WTC11 (cell line): ENCODE results near the gene STOX2. TPM values are rescaled to one million over a fixed set of nuclear protein-coding genes. Genes with fewer than 3 reads are reported as not detected.

ENCODE experiments used
- ATAC-seq: fragments of 200-7000 bp; cut with Tn5 transposase; 2 replicates; pipeline ENCODE4 v1.10.0; 2021; ENCODE audit warnings: mild to moderate bottlenecking, moderate library complexity
- CTCF ChIA-PET: fragments of 300-600 bp; sonication (Branson Sonifier 250); formaldehyde crosslinking; loops from one replicate; lab custom pipeline; 2021; ENCODE audit warnings: antibody characterized with exemption; lab: Charles Lee
- POLR2A ChIA-PET: fragments of 350-600 bp; sonication (Branson Sonifier 250); formaldehyde crosslinking; loops from one replicate; lab custom pipeline; 2021; ENCODE audit warnings: antibody characterized with exemption; lab: Charles Lee
- DNase-seq: peaks from one replicate; pipeline ENCODE4 v3.0.0; 2021; ENCODE audit warnings: low spot score
- H3K27ac Mint-ChIP-seq: 2 replicates; pipeline ENCODE4 v1.8.0; 2021; ENCODE audit warnings: mixed read lengths
- H3K27me3 Mint-ChIP-seq: 2 replicates; pipeline ENCODE4 v1.8.0; 2021; ENCODE audit warnings: low read depth, mild to moderate bottlenecking, moderate library complexity, mixed read lengths
- H3K36me3 Mint-ChIP-seq: 2 replicates; pipeline ENCODE4 v1.8.0; 2021; ENCODE audit warnings: mixed read lengths
- H3K4me1 Mint-ChIP-seq: 2 replicates; pipeline ENCODE4 v1.8.0; 2022; ENCODE audit warnings: mixed read lengths
- H3K4me3 Mint-ChIP-seq: 2 replicates; pipeline ENCODE4 v1.8.0; 2021; ENCODE audit warnings: mild to moderate bottlenecking, moderate library complexity, mixed read lengths
- H3K9me3 Mint-ChIP-seq: 2 replicates; pipeline ENCODE4 v1.8.0; 2021; ENCODE audit warnings: mixed read lengths
- AR ChIP-seq: fragments of 250-450 bp; sonication (Bioruptor Pico); IDR thresholded peaks from 2 replicates; pipeline ENCODE4 v1.9.0; 2021; ENCODE audit warnings: mild to moderate bottlenecking
- JAZF1 ChIP-seq: fragments of 250-450 bp; sonication (Bioruptor Pico); IDR thresholded peaks from 2 replicates; pipeline ENCODE4 v1.9.0; 2021; ENCODE audit warnings: moderate library complexity, mild to moderate bottlenecking, inconsistent platforms
- MXD4 ChIP-seq: fragments of 250-450 bp; sonication (Bioruptor Pico); IDR thresholded peaks from 2 replicates; pipeline ENCODE4 v1.8.0; 2021; ENCODE audit warnings: mild to moderate bottlenecking, moderate library complexity, borderline replicate concordance
- MYBL2 ChIP-seq: sonication (generic); formaldehyde crosslinking; IDR thresholded peaks from 2 replicates; pipeline ENCODE4 v1.8.1; 2023; ENCODE audit warnings: mild to moderate bottlenecking, moderate library complexity, missing genetic modification reagents
- SOX15 ChIP-seq: fragments of 250-450 bp; sonication (Bioruptor Pico); IDR thresholded peaks from 2 replicates; pipeline ENCODE4 v1.9.0; 2021; ENCODE audit warnings: mild to moderate bottlenecking
- TP53 ChIP-seq: sonication (generic); formaldehyde crosslinking; IDR thresholded peaks from 2 replicates; pipeline ENCODE4 v1.8.1; 2023; ENCODE audit warnings: mild to moderate bottlenecking, missing genetic modification reagents
- ZNF263 ChIP-seq: sonication (generic); formaldehyde crosslinking; IDR thresholded peaks from 2 replicates; pipeline ENCODE4 v1.8.1; 2022; ENCODE audit warnings: low read depth, mild to moderate bottlenecking, moderate library complexity, missing genetic modification reagents
- ZNF512 ChIP-seq: sonication (generic); formaldehyde crosslinking; IDR thresholded peaks from 2 replicates; pipeline ENCODE4 v1.8.1; 2022; ENCODE audit warnings: missing genetic modification reagents, borderline replicate concordance
- ZNF532 ChIP-seq: fragments of 250-450 bp; sonication (Bioruptor Pico); IDR thresholded peaks from 2 replicates; pipeline ENCODE4 v1.9.0; 2021; ENCODE audit warnings: mild to moderate bottlenecking, borderline replicate concordance
- total RNA-seq: library from RNA; stranded (reverse); gene quantifications from 3 replicates; pipeline ENCODE4 v1.2.3, GENCODE V29; 2021
- TF ChIP-seq, protein P1 (sequence below): sonication (generic); formaldehyde crosslinking; IDR thresholded peaks from 2 replicates; pipeline ENCODE4 v1.8.0; 2023; ENCODE audit warnings: missing genetic modification reagents, mild to moderate bottlenecking, borderline replicate concordance
- TF ChIP-seq, protein P2 (sequence below): sonication (generic); formaldehyde crosslinking; IDR thresholded peaks from 2 replicates; pipeline ENCODE4 v1.8.0; 2023; ENCODE audit warnings: missing genetic modification reagents

The STOX2 gene
- total RNA-seq, 1 experiment from 2014 or later, result 31.6 TPM

DNA sequence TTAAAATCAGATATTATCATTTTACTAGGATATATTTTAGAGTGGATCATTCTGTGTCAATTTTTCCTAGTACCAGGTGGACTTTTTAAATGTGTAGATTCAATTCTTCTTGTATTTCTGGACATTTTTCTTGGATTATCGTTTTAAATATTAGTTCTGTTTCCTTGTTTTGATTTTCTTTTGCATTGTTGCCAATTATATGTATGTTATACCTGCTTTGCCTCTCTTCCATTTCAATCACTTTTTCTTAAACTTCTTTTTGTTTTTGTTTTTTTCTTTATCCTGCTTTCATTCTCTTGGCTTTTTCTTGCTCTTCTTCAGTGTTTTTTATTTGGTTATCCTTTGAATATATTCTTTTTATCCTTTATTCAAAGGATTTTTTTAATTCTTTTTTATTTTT is 141.0 kb downstream of the STOX2 start:
- H3K9me3 Mint-ChIP-seq, result peaks cover 39% of the 10 kb centered on the region
- H3K4me3 Mint-ChIP-seq, result no peak overlapping the region
- 0 out of 2 replicates have a peak, but pooled peaks cover under 1% of the 10 kb centered on the region for H3K27me3 Mint-ChIP-seq
- ATAC-seq, result no peak
- CTCF ChIA-PET, result no interaction called here
- no peaks in the 10 kb centered on the region for H3K4me1 Mint-ChIP-seq
- no peak for TF ChIP-seq SOX15 (CRISPR knock-in tag)
- no peak for TF ChIP-seq JAZF1 (CRISPR knock-in tag)
- TF ChIP-seq ZNF532 (CRISPR knock-in tag), result no peak
- TF ChIP-seq MYBL2 (CRISPR knock-in tag), result no peak
- TF ChIP-seq TP53 (CRISPR knock-in tag), result no peak
- no peak for TF ChIP-seq ZNF512 (CRISPR knock-in tag)
- no peak for TF ChIP-seq ZNF263 (CRISPR knock-in tag)
- no peak for TF ChIP-seq MXD4 (CRISPR knock-in tag)
- TF ChIP-seq, protein P1, sequence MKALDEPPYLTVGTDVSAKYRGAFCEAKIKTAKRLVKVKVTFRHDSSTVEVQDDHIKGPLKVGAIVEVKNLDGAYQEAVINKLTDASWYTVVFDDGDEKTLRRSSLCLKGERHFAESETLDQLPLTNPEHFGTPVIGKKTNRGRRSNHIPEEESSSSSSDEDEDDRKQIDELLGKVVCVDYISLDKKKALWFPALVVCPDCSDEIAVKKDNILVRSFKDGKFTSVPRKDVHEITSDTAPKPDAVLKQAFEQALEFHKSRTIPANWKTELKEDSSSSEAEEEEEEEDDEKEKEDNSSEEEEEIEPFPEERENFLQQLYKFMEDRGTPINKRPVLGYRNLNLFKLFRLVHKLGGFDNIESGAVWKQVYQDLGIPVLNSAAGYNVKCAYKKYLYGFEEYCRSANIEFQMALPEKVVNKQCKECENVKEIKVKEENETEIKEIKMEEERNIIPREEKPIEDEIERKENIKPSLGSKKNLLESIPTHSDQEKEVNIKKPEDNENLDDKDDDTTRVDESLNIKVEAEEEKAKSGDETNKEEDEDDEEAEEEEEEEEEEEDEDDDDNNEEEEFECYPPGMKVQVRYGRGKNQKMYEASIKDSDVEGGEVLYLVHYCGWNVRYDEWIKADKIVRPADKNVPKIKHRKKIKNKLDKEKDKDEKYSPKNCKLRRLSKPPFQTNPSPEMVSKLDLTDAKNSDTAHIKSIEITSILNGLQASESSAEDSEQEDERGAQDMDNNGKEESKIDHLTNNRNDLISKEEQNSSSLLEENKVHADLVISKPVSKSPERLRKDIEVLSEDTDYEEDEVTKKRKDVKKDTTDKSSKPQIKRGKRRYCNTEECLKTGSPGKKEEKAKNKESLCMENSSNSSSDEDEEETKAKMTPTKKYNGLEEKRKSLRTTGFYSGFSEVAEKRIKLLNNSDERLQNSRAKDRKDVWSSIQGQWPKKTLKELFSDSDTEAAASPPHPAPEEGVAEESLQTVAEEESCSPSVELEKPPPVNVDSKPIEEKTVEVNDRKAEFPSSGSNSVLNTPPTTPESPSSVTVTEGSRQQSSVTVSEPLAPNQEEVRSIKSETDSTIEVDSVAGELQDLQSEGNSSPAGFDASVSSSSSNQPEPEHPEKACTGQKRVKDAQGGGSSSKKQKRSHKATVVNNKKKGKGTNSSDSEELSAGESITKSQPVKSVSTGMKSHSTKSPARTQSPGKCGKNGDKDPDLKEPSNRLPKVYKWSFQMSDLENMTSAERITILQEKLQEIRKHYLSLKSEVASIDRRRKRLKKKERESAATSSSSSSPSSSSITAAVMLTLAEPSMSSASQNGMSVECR (CRISPR knock-in tag), result no peak
- TF ChIP-seq, protein P2, sequence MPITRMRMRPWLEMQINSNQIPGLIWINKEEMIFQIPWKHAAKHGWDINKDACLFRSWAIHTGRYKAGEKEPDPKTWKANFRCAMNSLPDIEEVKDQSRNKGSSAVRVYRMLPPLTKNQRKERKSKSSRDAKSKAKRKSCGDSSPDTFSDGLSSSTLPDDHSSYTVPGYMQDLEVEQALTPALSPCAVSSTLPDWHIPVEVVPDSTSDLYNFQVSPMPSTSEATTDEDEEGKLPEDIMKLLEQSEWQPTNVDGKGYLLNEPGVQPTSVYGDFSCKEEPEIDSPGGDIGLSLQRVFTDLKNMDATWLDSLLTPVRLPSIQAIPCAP (CRISPR knock-in tag), result no peak
- TF ChIP-seq AR (CRISPR knock-in tag), result no peak
- TF ChIP-seq, all 79 proteins: peak for 0
- DNase-seq, result no peak
- H3K36me3 Mint-ChIP-seq, result peaks cover 25% of the 10 kb centered on the region
- POLR2A ChIA-PET, result no interaction called here
- H3K27ac Mint-ChIP-seq, result no peak overlapping the region
